ENCODE measurements around the gene MCOLN2. TPM values are rescaled to one million over a fixed set of nuclear protein-coding genes. Genes with fewer than 3 reads are reported as not detected.

Gene MCOLN2
- total and polyA plus RNA-seq, 2 of the 8 experiments (the other 6 are each of a cell fraction or from before 2014, with no cell fraction given): 1.7 to 6.1 TPM

- TF ChIP-seq EGR1 (IDR thresholded peaks at IDR 0.05; ENCODE audit: borderline replicate concordance, low read depth, low read length): no peak
- TF ChIP-seq E2F6 (IDR thresholded peaks at IDR 0.05): no peak
- no peak for TF ChIP-seq ATF3 (IDR thresholded peaks at IDR 0.05; ENCODE audit: insufficient read depth, low read depth, low read length)
- TF ChIP-seq ZNF274 (IDR thresholded peaks at IDR 0.05; ENCODE audit: borderline replicate concordance, extremely low read depth, low read length): no peak
- TF ChIP-seq POLR2A (IDR thresholded peaks at IDR 0.05; ENCODE audit: control extremely low read depth in 1 of 2, low read depth in 2 of 2, low read length in 2 of 2): no peak
- no peak for TF ChIP-seq USF2 (IDR thresholded peaks at IDR 0.05; ENCODE audit: low read length)
- no peak for TF ChIP-seq EZH2 (IDR thresholded peaks at IDR 0.05; ENCODE audit: low read depth, low read length, severe bottlenecking)
- no peak for TF ChIP-seq SIX5 (IDR thresholded peaks at IDR 0.05; ENCODE audit: low read depth, low read length)
- no peak for TF ChIP-seq KDM1A (IDR thresholded peaks at IDR 0.05; ENCODE audit: borderline replicate concordance, low read length)
- TF ChIP-seq MAFK (IDR thresholded peaks at IDR 0.05; ENCODE audit: low read depth, low read length): no peak
Measured at GRCh38 chr1:84971957-84972356, 25.0 kb downstream of the MCOLN2 start (continued).

Measured in H1 (cell line).